ENCODE data around the gene MAS1. TPM values are rescaled to one million over a fixed set of nuclear protein-coding genes. Genes with fewer than 3 reads are reported as not detected.

Gene MAS1
- total RNA-seq, 3 donors from 2014 or later (not counting 1 experiment from before 2014, with no cell fraction given): not detected

DNA sequence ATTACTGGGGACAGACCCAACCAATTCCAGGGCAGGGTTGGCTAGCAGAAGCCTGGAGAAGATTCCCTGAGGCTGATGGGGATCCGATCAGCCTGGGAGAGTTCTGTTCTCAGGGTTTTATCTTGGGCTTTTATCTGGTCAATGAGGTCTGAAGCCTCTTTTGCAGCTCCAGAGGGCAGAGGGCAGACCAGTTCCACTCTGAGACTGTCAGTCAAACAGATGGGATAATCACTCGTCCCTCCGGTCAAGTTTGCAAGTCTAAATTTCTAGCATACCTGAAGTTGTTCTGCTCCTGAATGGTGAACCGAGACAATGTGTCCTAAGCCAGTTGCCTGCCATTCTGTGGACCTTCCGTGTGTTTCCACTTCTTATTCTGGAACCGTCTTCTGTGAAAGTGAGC lies 3.0 kb upstream of the MAS1 start:
- no peak overlapping the region for H3K27ac ChIP-seq (ENCODE audit: low read length)
- no peak overlapping the region for H3K27ac Mint-ChIP-seq
- H3K9me3 Mint-ChIP-seq: no peaks in the 10 kb centered on the region

GRCh38 chr6:159890201-159890600 lies 587 bp upstream of the MAS1 start:
- intact Hi-C loops (cut with micrococcal nuclease): no loop called here
- Histone ChIP-seq H3K27ac (ENCODE audit: low read length) (no peak overlapping the region), H3K4me1 (ENCODE audit: control insufficient read depth, insufficient read depth, low read length) (no peaks in the 10 kb centered on the region), H3K9me3 (ENCODE audit: control insufficient read depth, insufficient read depth, low read length) (no peaks in the 10 kb centered on the region), H3K4me3 (ENCODE audit: low read length) (no peak overlapping the region), H3K27me3 (ENCODE audit: control insufficient read depth, insufficient read depth, low read length) (no peaks in the 10 kb centered on the region), H3K36me3 (ENCODE audit: control insufficient read depth, insufficient read depth, low read length) (no peaks in the 10 kb centered on the region)
- no peaks in the 10 kb centered on the region for H3K36me3 Mint-ChIP-seq
- no peaks in the 10 kb centered on the region for H3K9me3 Mint-ChIP-seq
- WGBS (ENCODE audit: insufficient coverage): 84% methylated on average over 5 of the region's 7 CpGs
- H3K27me3 Mint-ChIP-seq (ENCODE audit: low read depth in 2 of 2): peaks cover 50 to 91% of the 10 kb centered on the region in 2 donors
- H3K4me1 Mint-ChIP-seq: no peaks in the 10 kb centered on the region
- ATAC-seq: no peak
- H3K4me3 Mint-ChIP-seq: no peak overlapping the region
- no peak for TF ChIP-seq CTCF (IDR thresholded peaks at IDR 0.05)
- H3K27ac Mint-ChIP-seq: no peak overlapping the region
- no peak for DNase-seq

More for the DNA sequence above, 3.0 kb upstream of the MAS1 start:
- DNase-seq (no peak), ATAC-seq (no peak)
- H3K36me3 ChIP-seq (ENCODE audit: control insufficient read depth, insufficient read depth, low read length): no peaks in the 10 kb centered on the region
- intact Hi-C loops (cut with micrococcal nuclease): no loop called here
- H3K27me3 ChIP-seq (ENCODE audit: control insufficient read depth, insufficient read depth, low read length): no peaks in the 10 kb centered on the region
- no peak for TF ChIP-seq CTCF (IDR thresholded peaks at IDR 0.05)
- H3K4me3 Mint-ChIP-seq: no peak overlapping the region
- H3K36me3 Mint-ChIP-seq: no peaks in the 10 kb centered on the region
- no peaks in the 10 kb centered on the region for H3K4me1 Mint-ChIP-seq
- H3K4me3 ChIP-seq (ENCODE audit: low read length): no peak overlapping the region
- no peaks in the 10 kb centered on the region for H3K4me1 ChIP-seq (ENCODE audit: control insufficient read depth, insufficient read depth, low read length)
- H3K9me3 ChIP-seq (ENCODE audit: control insufficient read depth, insufficient read depth, low read length): no peaks in the 10 kb centered on the region
- WGBS (ENCODE audit: insufficient coverage): 89% methylated on average over 6 of the region's 6 CpGs
- peaks cover 40 to 76% of the 10 kb centered on the region in 2 donors for H3K27me3 Mint-ChIP-seq (ENCODE audit: low read depth in 2 of 2)

- Mint-ChIP-seq H3K27me3 (ENCODE audit: low read depth in 2 of 2) (peaks cover 43 to 87% of the 10 kb centered on the region in 2 donors), H3K36me3 (no peaks in the 10 kb centered on the region), H3K9me3 (no peaks in the 10 kb centered on the region), H3K4me1 (no peaks in the 10 kb centered on the region), H3K27ac (no peak overlapping the region), H3K4me3 (no peak overlapping the region)
- WGBS (ENCODE audit: insufficient coverage): 89% methylated on average over 4 of the region's 4 CpGs
- DNase-seq (no peak), ATAC-seq (no peak)
- H3K4me3 ChIP-seq (ENCODE audit: low read length): no peak overlapping the region
- no peaks in the 10 kb centered on the region for H3K27me3 ChIP-seq (ENCODE audit: control insufficient read depth, insufficient read depth, low read length)
- H3K36me3 ChIP-seq (ENCODE audit: control insufficient read depth, insufficient read depth, low read length): no peaks in the 10 kb centered on the region
- intact Hi-C loops (cut with micrococcal nuclease): no loop called here
- no peaks in the 10 kb centered on the region for H3K4me1 ChIP-seq (ENCODE audit: control insufficient read depth, insufficient read depth, low read length)
- H3K9me3 ChIP-seq (ENCODE audit: control insufficient read depth, insufficient read depth, low read length): no peaks in the 10 kb centered on the region
- no peak for TF ChIP-seq CTCF (IDR thresholded peaks at IDR 0.05)
- H3K27ac ChIP-seq (ENCODE audit: low read length): no peak overlapping the region
Observed at GRCh38 chr6:159892053-159892452, 1.3 kb downstream of the MAS1 start.

- Histone ChIP-seq H3K27me3 (ENCODE audit: control insufficient read depth, insufficient read depth, low read length) (no peaks in the 10 kb centered on the region), H3K4me3 (ENCODE audit: low read length) (no peak overlapping the region), H3K27ac (ENCODE audit: low read length) (no peak overlapping the region), H3K36me3 (ENCODE audit: control insufficient read depth, insufficient read depth, low read length) (no peaks in the 10 kb centered on the region), H3K4me1 (ENCODE audit: control insufficient read depth, insufficient read depth, low read length) (no peaks in the 10 kb centered on the region), H3K9me3 (ENCODE audit: control insufficient read depth, insufficient read depth, low read length) (no peaks in the 10 kb centered on the region)
- H3K36me3 Mint-ChIP-seq: no peaks in the 10 kb centered on the region
- no peak for TF ChIP-seq CTCF (IDR thresholded peaks at IDR 0.05)
- peaks cover 38 to 77% of the 10 kb centered on the region in 2 donors for H3K27me3 Mint-ChIP-seq (ENCODE audit: low read depth in 2 of 2)
- no peak overlapping the region for H3K27ac Mint-ChIP-seq
- no peaks in the 10 kb centered on the region for H3K4me1 Mint-ChIP-seq
- H3K4me3 Mint-ChIP-seq: no peak overlapping the region
- WGBS (ENCODE audit: insufficient coverage): 76% methylated on average over 2 of the region's 3 CpGs
- intact Hi-C loops (cut with micrococcal nuclease): no loop called here
- DNase-seq (no peak), ATAC-seq (no peak)
- no peaks in the 10 kb centered on the region for H3K9me3 Mint-ChIP-seq
Observed at GRCh38 chr6:159893064-159893463, 2.3 kb downstream of the MAS1 start.

Measured in natural killer cell (primary cell).